Duodenal mucosa (tissue), 2 donors: ENCODE measurements around the gene RGS1.

Experiments used
- H3K27ac ChIP-seq: one replicate; pipeline ENCODE4 v1.7.0; 2013; ENCODE audit warnings: low read depth, low read length
- H3K27me3 ChIP-seq, 2 donors: one replicate each; pipeline ENCODE4 v1.7.0; 2013; ENCODE audit warnings: low read length in 2 of 2, control low read depth in 1 of 2; ENCODE audit not compliant: insufficient read depth in 2 of 2, control insufficient read depth in 1 of 2
- H3K36me3 ChIP-seq, 2 donors: one replicate each; pipeline ENCODE4 v1.7.0; 2013; ENCODE audit warnings: low read length in 2 of 2, control low read depth in 1 of 2; ENCODE audit not compliant: insufficient read depth in 2 of 2, control insufficient read depth in 1 of 2
- H3K4me1 ChIP-seq, 2 donors: one replicate each; pipeline ENCODE4 v1.7.0; 2013; ENCODE audit warnings: low read length in 2 of 2, control low read depth in 1 of 2; ENCODE audit not compliant: insufficient read depth in 2 of 2, control insufficient read depth in 1 of 2
- H3K4me3 ChIP-seq, 2 donors: one replicate each; pipeline ENCODE4 v1.7.0; 2013; ENCODE audit warnings: low read length in 2 of 2, low read depth in 1 of 2
- H3K9ac ChIP-seq, 2 donors: one replicate each; pipeline ENCODE4 v1.7.0; 2013; ENCODE audit warnings: low read length in 2 of 2, low read depth in 1 of 2
- H3K9me3 ChIP-seq, 2 donors: one replicate each; pipeline ENCODE4 v1.7.0; 2013; ENCODE audit warnings: low read length in 2 of 2, control low read depth in 1 of 2; ENCODE audit not compliant: control insufficient read depth in 1 of 2

Gene RGS1

GRCh38 chr1:192568063-192568462, 7.5 kb upstream of the RGS1 start:
- Histone ChIP-seq H3K9ac (no peak overlapping the region), H3K27ac (no peak overlapping the region), H3K4me3 (no peak overlapping the region), H3K27me3 (no peaks in the 10 kb centered on the region), H3K4me1 (no peaks in the 10 kb centered on the region), H3K9me3 (no peaks in the 10 kb centered on the region), H3K36me3 (no peaks in the 10 kb centered on the region)

- Histone ChIP-seq H3K27ac (no peak overlapping the region), H3K27me3 (no peaks in the 10 kb centered on the region), H3K4me1 (peaks cover 3 to 4% of the 10 kb centered on the region in 2 donors)
Observed at GRCh38 chr1:192571668-192572067, 3.9 kb upstream of the RGS1 start.

GRCh38 chr1:192573499-192573898, 2.1 kb upstream of the RGS1 start:
- no peak overlapping the region for H3K9ac ChIP-seq
- H3K4me1 ChIP-seq = peaks cover 3 to 4% of the 10 kb centered on the region in 2 donors
- H3K27me3 ChIP-seq = no peaks in the 10 kb centered on the region
- no peak overlapping the region for H3K4me3 ChIP-seq
- no peak overlapping the region for H3K27ac ChIP-seq
- H3K36me3 ChIP-seq = no peaks in the 10 kb centered on the region
- H3K9me3 ChIP-seq = no peaks in the 10 kb centered on the region

More at GRCh38 chr1:192571668-192572067, 3.9 kb upstream of the RGS1 start:
- Histone ChIP-seq H3K4me3 (no peak overlapping the region), H3K9me3 (no peaks in the 10 kb centered on the region), H3K36me3 (no peaks in the 10 kb centered on the region), H3K9ac (no peak overlapping the region)

GRCh38 chr1:192574073-192574472, 1.5 kb upstream of the RGS1 start:
- H3K27ac ChIP-seq = no peak overlapping the region
- peaks cover 3 to 4% of the 10 kb centered on the region in 2 donors for H3K4me1 ChIP-seq
- no peaks in the 10 kb centered on the region for H3K36me3 ChIP-seq
- no peaks in the 10 kb centered on the region for H3K9me3 ChIP-seq
- no peak overlapping the region for H3K4me3 ChIP-seq
- H3K27me3 ChIP-seq = no peaks in the 10 kb centered on the region
- no peak overlapping the region for H3K9ac ChIP-seq

GRCh38 chr1:192576190-192577144, 894 bp downstream of the RGS1 start:
- Histone ChIP-seq H3K27ac (no peak overlapping the region), H3K9me3 (no peaks in the 10 kb centered on the region), H3K27me3 (no peaks in the 10 kb centered on the region), H3K36me3 (no peaks in the 10 kb centered on the region), H3K4me1 (peaks cover 3 to 4% of the 10 kb centered on the region in 2 donors), H3K4me3 (peak overlapping the region; percentile 53 to 65), H3K9ac (peak overlapping the region; percentile 7 to 39)

- H3K27ac ChIP-seq = no peak overlapping the region
Observed at GRCh38 chr1:192577145-192578140, 1.9 kb downstream of the RGS1 start.

GRCh38 chr1:192578144-192578909, 2.8 kb downstream of the RGS1 start:
- peak overlapping the region; percentile 7 to 31 for H3K9ac ChIP-seq
- H3K27me3 ChIP-seq = no peaks in the 10 kb centered on the region
- H3K36me3 ChIP-seq = no peaks in the 10 kb centered on the region
- H3K9me3 ChIP-seq = no peaks in the 10 kb centered on the region
- no peak overlapping the region for H3K27ac ChIP-seq
- peaks cover 3 to 4% of the 10 kb centered on the region in 2 donors for H3K4me1 ChIP-seq
- H3K4me3 ChIP-seq = peak overlapping the region; percentile 20 to 30

More at GRCh38 chr1:192577145-192578140, 1.9 kb downstream of the RGS1 start:
- Histone ChIP-seq H3K4me3 (peak overlapping the region; percentile 53 to 65), H3K4me1 (peaks cover 3 to 4% of the 10 kb centered on the region in 2 donors), H3K27me3 (no peaks in the 10 kb centered on the region), H3K9ac (peak overlapping the region in 1 of 2 donors; percentile 39), H3K36me3 (no peaks in the 10 kb centered on the region), H3K9me3 (no peaks in the 10 kb centered on the region)

GRCh38 chr1:192579010-192579738, 3.6 kb downstream of the RGS1 start:
- Histone ChIP-seq H3K9me3 (no peaks in the 10 kb centered on the region), H3K36me3 (no peaks in the 10 kb centered on the region), H3K9ac (peak overlapping the region; percentile 30 to 52), H3K27ac (no peak overlapping the region), H3K4me1 (peaks cover 0 to 4% of the 10 kb centered on the region in 2 donors), H3K4me3 (peak overlapping the region; percentile 21 to 23), H3K27me3 (no peaks in the 10 kb centered on the region)

- H3K9ac ChIP-seq = no peak overlapping the region
Observed at GRCh38 chr1:192580351-192580962, 4.9 kb downstream of the RGS1 start.

More at GRCh38 chr1:192580351-192580962, 4.9 kb downstream of the RGS1 start:
- Histone ChIP-seq H3K4me1 (no peaks in the 10 kb centered on the region), H3K36me3 (no peaks in the 10 kb centered on the region), H3K27me3 (no peaks in the 10 kb centered on the region), H3K4me3 (no peak overlapping the region), H3K9me3 (no peaks in the 10 kb centered on the region), H3K27ac (no peak overlapping the region)
